HCT116 (cell line): ENCODE data around the gene BMPER. TPM values are rescaled to one million over a fixed set of nuclear protein-coding genes. Genes with fewer than 3 reads are reported as not detected.

Experiments
- ATAC-seq: fragments of 200-7000 bp; cut with Tn5 transposase; 2 replicates; pipeline ENCODE4 v1.9.1; 2020; ENCODE audit warnings: mild to moderate bottlenecking, moderate library complexity
- BruUV-seq: library from RNA; stranded (reverse); fragments of 400-500 nt; replicated peaks from 2 replicates; lab custom pipeline; 2021; lab: Mats Ljungman, UMichigan
- CTCF ChIA-PET: fragments of 300-600 bp; sonication (Branson Sonifier 250); formaldehyde crosslinking; loops from one replicate; lab custom pipeline; 2021; ENCODE audit warnings: antibody characterized with exemption; lab: Charles Lee
- POLR2A ChIA-PET: fragments of 300-600, 350-600 bp; sonication (Branson Sonifier 250); formaldehyde crosslinking; loops from one replicate; lab custom pipeline; 2021; ENCODE audit warnings: antibody characterized with exemption; lab: Charles Lee
- RAD21 ChIA-PET, 2 experiments: fragments of 300-600 bp; sonication (Branson Sonifier 250); formaldehyde crosslinking; loops; one replicate each; lab custom pipeline; 2023; ENCODE audit warnings: low total read pairs in 2 of 2; ENCODE audit not compliant: uncharacterized antibody in 2 of 2, unreplicated experiment in 2 of 2, low non-redundant PET in 1 of 2; lab: Charles Lee
- DNase-seq: peaks from one replicate; pipeline ENCODE4 v3.0.0-alpha.2; 2010; ENCODE audit warnings: low read depth, low spot score
- H2AFZ ChIP-seq: fragments of 200-600 bp; shearing (Covaris generic), sonication (generic); 2 replicates; pipeline ENCODE4 v1.6.1; 2017; ENCODE audit warnings: low read depth, mixed run types, mixed read lengths, antibody characterized with exemption, low read length; ENCODE audit not compliant: poor library complexity, severe bottlenecking
- H3K27ac ChIP-seq: 2 replicates; pipeline ENCODE4 v1.5.1; 2012; ENCODE audit warnings: low read depth, low read length
- H3K27me3 ChIP-seq: fragments of 200-600 bp; sonication (generic); 2 replicates; pipeline ENCODE4 v1.6.1; 2016; ENCODE audit warnings: mixed run types, low read length, mixed read lengths; ENCODE audit not compliant: insufficient read depth
- H3K36me3 ChIP-seq, 2 experiments: fragments of 200-500 bp in 1 of 2; fragments of 200-600 bp in 1 of 2; sonication (Bioruptor generic) in 1 of 2; sonication (generic) in 1 of 2; 2 replicates each; pipeline versions ENCODE4 v1.5.1 to v1.6.1; 2014 to 2016; ENCODE audit warnings: low read length in 2 of 2, inconsistent platforms in 1 of 2, mixed read lengths in 1 of 2, mixed run types in 1 of 2; ENCODE audit not compliant: insufficient read depth in 2 of 2, control insufficient read depth in 1 of 2
- H3K4me1 ChIP-seq, 2 experiments: fragments of 200-600 bp in 1 of 2; sonication (generic) in 1 of 2; 2 replicates each; pipeline versions ENCODE4 v1.5.1 to v1.6.1; 2012 to 2017; ENCODE audit warnings: low read length in 2 of 2, inconsistent platforms in 1 of 2, mild to moderate bottlenecking in 1 of 2, mixed read lengths in 1 of 2, mixed run types in 1 of 2, moderate library complexity in 1 of 2; ENCODE audit not compliant: insufficient read depth in 2 of 2, control insufficient read depth in 1 of 2
- H3K4me2 ChIP-seq: fragments of 200-600 bp; sonication (generic); 2 replicates; pipeline ENCODE4 v1.6.1; 2017; ENCODE audit warnings: mixed run types, low read length, mixed read lengths
- H3K4me3 ChIP-seq, 2 experiments: fragments of 200-600 bp in 1 of 2; sonication (generic) in 1 of 2; replicated peaks in 1 of 2; 2 replicates each; pipeline ENCODE4 v1.5.1; 2011 to 2016; ENCODE audit warnings: low read length in 2 of 2, control low read depth in 1 of 2, low read depth in 1 of 2, mild to moderate bottlenecking in 1 of 2, mixed read lengths in 1 of 2, mixed run types in 1 of 2
- H3K79me2 ChIP-seq: fragments of 200-600 bp; sonication (generic); 2 replicates; pipeline ENCODE4 v1.6.1; 2017; ENCODE audit warnings: mild to moderate bottlenecking, mixed run types, low read length, moderate library complexity, mixed read lengths; ENCODE audit not compliant: insufficient read depth
- H3K9ac ChIP-seq: fragments of 200-600 bp; sonication (generic); 2 replicates; pipeline ENCODE4 v1.6.1; 2016; ENCODE audit warnings: low read length, mixed read lengths
- H3K9me2 ChIP-seq: fragments of 200-600 bp; sonication (generic), shearing (Covaris generic); 2 replicates; pipeline ENCODE4 v1.6.1; 2017; ENCODE audit warnings: mixed run types, mild to moderate bottlenecking, moderate library complexity; ENCODE audit not compliant: insufficient read depth
- H3K9me3 ChIP-seq, 2 experiments: fragments of 200-500 bp in 1 of 2; fragments of 200-600 bp in 1 of 2; sonication (Bioruptor generic) in 1 of 2; sonication (generic) in 1 of 2; 2 replicates each; pipeline ENCODE4 v1.6.1; 2014 to 2017; ENCODE audit warnings: low read length in 2 of 2, mixed read lengths in 2 of 2, inconsistent platforms in 1 of 2, low read depth in 1 of 2, mild to moderate bottlenecking in 1 of 2, mixed run types in 1 of 2, moderate library complexity in 1 of 2; ENCODE audit not compliant: control insufficient read depth in 1 of 2, insufficient read depth in 1 of 2
- H4K20me1 ChIP-seq: fragments of 200-600 bp; sonication (generic), shearing (Covaris generic); 2 replicates; pipeline ENCODE4 v1.6.1; 2017; ENCODE audit warnings: mixed run types, mild to moderate bottlenecking, moderate library complexity; ENCODE audit not compliant: insufficient read depth
- ATF3 ChIP-seq: IDR thresholded peaks from 2 replicates; pipeline ENCODE4 v1.6.1; 2012
- CBX3 ChIP-seq: IDR thresholded peaks from 2 replicates; pipeline ENCODE4 v1.6.1; 2012; ENCODE audit warnings: low read depth
- CEBPB ChIP-seq: IDR thresholded peaks from 2 replicates; pipeline ENCODE4 v1.6.1; 2012; ENCODE audit warnings: low read depth
- CTCF ChIP-seq, 3 experiments: fragments of 200-600 bp in 1 of 3; sonication (generic) in 1 of 3; IDR thresholded peaks in 2 of 3; conservative IDR thresholded peaks in 1 of 3; 2 replicates each; pipeline ENCODE4 v1.5.1; 2012 to 2017; ENCODE audit warnings: low read depth in 2 of 3, low read length in 2 of 3, antibody characterized with exemption in 1 of 3, borderline replicate concordance in 1 of 3, control low read depth in 1 of 3, mild to moderate bottlenecking in 1 of 3, mixed read lengths in 1 of 3, mixed run types in 1 of 3, moderate library complexity in 1 of 3; ENCODE audit not compliant: insufficient read depth in 1 of 3
- EGR1 ChIP-seq: IDR thresholded peaks from 2 replicates; pipeline ENCODE4 v1.6.1; 2012; ENCODE audit warnings: low read depth
- ELF1 ChIP-seq: IDR thresholded peaks from 2 replicates; pipeline ENCODE4 v1.6.1; 2012; ENCODE audit warnings: low read depth, borderline replicate concordance
- EZH2 ChIP-seq: fragments of 200-600 bp; sonication (generic); IDR thresholded peaks from 2 replicates; pipeline ENCODE4 v1.6.1; 2017; ENCODE audit warnings: antibody characterized with exemption, mixed run types
- EZH2phosphoT487 ChIP-seq: fragments of 200-600 bp; IDR thresholded peaks from 2 replicates; pipeline ENCODE4 v1.6.1; 2018; ENCODE audit warnings: antibody characterized with exemption, borderline replicate concordance
- POLR2A ChIP-seq: IDR thresholded peaks from 2 replicates; pipeline ENCODE4 v1.7.0; 2011; ENCODE audit warnings: borderline replicate concordance; ENCODE audit not compliant: insufficient read depth, insufficient read length; ENCODE audit errors: extremely low read depth
- RAD21 ChIP-seq: IDR thresholded peaks from 2 replicates; pipeline ENCODE4 v1.6.1; 2012; ENCODE audit warnings: low read depth, mild to moderate bottlenecking
- SIN3A ChIP-seq: IDR thresholded peaks from 2 replicates; pipeline ENCODE4 v1.6.1; 2012; ENCODE audit warnings: low read depth
- SP1 ChIP-seq: IDR thresholded peaks from 2 replicates; pipeline ENCODE4 v1.6.1; 2012; ENCODE audit warnings: low read depth
- YY1 ChIP-seq: IDR thresholded peaks from 2 replicates; pipeline ENCODE4 v1.6.1; 2011; ENCODE audit warnings: low read length, low read depth, moderate library complexity, mild to moderate bottlenecking; ENCODE audit not compliant: insufficient replicate concordance; ENCODE audit errors: extremely low read depth
- ZFX ChIP-seq: fragments of 450-650 bp; IDR thresholded peaks from 2 replicates; pipeline ENCODE4 v1.6.1; 2017
- intact Hi-C: fragments of 100-400 bp; cut with micrococcal nuclease; formaldehyde crosslinking; loops from 2 replicates; pipeline ENCODE4 v1.10.0; 2022
- total RNA-seq: library from RNA; stranded (reverse); gene quantifications from one replicate; pipeline ENCODE4 v1.2.1, GENCODE V29; 2021; ENCODE audit not compliant: unreplicated experiment

BMPER gene
- total RNA-seq, 1 experiment from 2014 or later: not detected

- ATAC-seq (no peak), DNase-seq (no peak)
- RAD21 ChIA-PET: no interaction called here
- Histone ChIP-seq H4K20me1 (no peaks in the 10 kb centered on the region), H3K79me2 (no peaks in the 10 kb centered on the region), H3K4me1 (peaks cover 2 to 10% of the 10 kb centered on the region in 2 experiments; a peak in 2 of 4 replicates), H3K4me2 (no peak overlapping the region), H3K27ac (no peak overlapping the region), H2AFZ (no peak overlapping the region), H3K27me3 (no peaks in the 10 kb centered on the region), H3K4me3 (no peak overlapping the region), H3K36me3 (no peaks in the 10 kb centered on the region), H3K9ac (no peak overlapping the region), H3K9me3 (no peaks in the 10 kb centered on the region), H3K9me2 (no peaks in the 10 kb centered on the region)
- no TSS peak for BruUV-seq
- CTCF ChIA-PET: no interaction called here
- intact Hi-C loops: no loop called here
- POLR2A ChIA-PET: no interaction called here
- TF ChIP-seq ZFX (no peak), EGR1 (no peak), CTCF (IDR thresholded peaks at IDR 0.05 in 2 of 3, conservative IDR thresholded peaks at IDR 0.05 in 1 of 3; ENCODE audit: borderline replicate concordance in 1 of 3, insufficient read depth in 1 of 3, low read depth in 2 of 3, low read length in 2 of 3) (no peak), POLR2A (no peak), RAD21 (no peak), EZH2phosphoT487 (no peak), ELF1 (no peak), SP1 (no peak), CEBPB (no peak), SIN3A (no peak), YY1 (no peak), CBX3 (no peak), EZH2 (no peak), ATF3 (no peak)
Observed at GRCh38 chr7:33874943-33875342, 30.4 kb upstream of the BMPER start.
